CD4-positive, alpha-beta T cell (primary cell): ENCODE results near the gene PTX3. TPM values are rescaled to one million over a fixed set of nuclear protein-coding genes. Genes with fewer than 3 reads are reported as not detected.

Experiments used
- ATAC-seq: fragments of 200-7000 bp; cut with Tn5 transposase; one replicate; pipeline ENCODE4 v1.10.0; 2022; ENCODE audit warnings: mild to moderate bottlenecking; ENCODE audit not compliant: poor library complexity
- CTCF ChIA-PET: fragments of 350-600 bp; sonication (Branson Sonifier 250); formaldehyde crosslinking; loops from one replicate; lab custom pipeline; 2021; ENCODE audit warnings: antibody characterized with exemption, inconsistent platforms; lab: Charles Lee
- POLR2A ChIA-PET: fragments of 350-600 bp; sonication (Branson Sonifier 250); formaldehyde crosslinking; loops from one replicate; lab custom pipeline; 2021; ENCODE audit warnings: antibody characterized with exemption, inconsistent platforms; lab: Charles Lee
- DNase-seq, 14 experiments: peaks; one replicate each; pipeline ENCODE4 v3.0.0-alpha.2; 2013 to 2020; ENCODE audit warnings: mixed read lengths in 2 of 14
- H3K27ac ChIP-seq, 2 donors: one replicate each; pipeline versions ENCODE4 v1.5.1 to v1.7.0; 2013; ENCODE audit warnings: low read length in 2 of 2, low read depth in 1 of 2, mild to moderate bottlenecking in 1 of 2
- H3K27me3 ChIP-seq, 2 experiments: 1 replicate in 1 of 2; 2 replicates in 1 of 2; pipeline versions ENCODE4 v1.6.1 to v1.7.0; 2013; ENCODE audit warnings: low read length in 2 of 2, control low read depth in 1 of 2, mild to moderate bottlenecking in 1 of 2, moderate library complexity in 1 of 2; ENCODE audit not compliant: insufficient read depth in 2 of 2, control insufficient read depth in 1 of 2
- H3K36me3 ChIP-seq: one replicate; pipeline ENCODE4 v1.6.1; 2013; ENCODE audit warnings: low read length, control low read depth; ENCODE audit not compliant: insufficient read depth
- H3K4me1 ChIP-seq: one replicate; pipeline ENCODE4 v1.6.1; 2013; ENCODE audit warnings: low read length, control low read depth; ENCODE audit not compliant: insufficient read depth
- H3K4me3 ChIP-seq: one replicate; pipeline ENCODE4 v1.5.1; 2013; ENCODE audit warnings: mild to moderate bottlenecking, low read length, moderate library complexity
- H3K9me3 ChIP-seq, 2 experiments: 1 replicate in 1 of 2; 2 replicates in 1 of 2; pipeline versions ENCODE4 v1.6.1 to v1.7.0; 2013; ENCODE audit warnings: low read length in 2 of 2, mild to moderate bottlenecking in 2 of 2, control low read depth in 1 of 2, moderate library complexity in 1 of 2; ENCODE audit not compliant: control insufficient read depth in 1 of 2, insufficient read depth in 1 of 2
- H3K27ac Mint-ChIP-seq: one replicate; pipeline ENCODE4 v1.8.0; 2020; ENCODE audit warnings: mixed read lengths
- H3K27me3 Mint-ChIP-seq: one replicate; pipeline ENCODE4 v1.8.0; 2021; ENCODE audit warnings: mixed read lengths
- H3K36me3 Mint-ChIP-seq: one replicate; pipeline ENCODE4 v1.8.0; 2021; ENCODE audit warnings: low read depth, mixed read lengths
- H3K4me1 Mint-ChIP-seq: one replicate; pipeline ENCODE4 v1.8.0; 2021; ENCODE audit warnings: low read depth, mixed read lengths
- H3K4me3 Mint-ChIP-seq: one replicate; pipeline ENCODE4 v1.8.0; 2020; ENCODE audit warnings: mild to moderate bottlenecking, mixed read lengths
- H3K9me3 Mint-ChIP-seq: one replicate; pipeline ENCODE4 v1.8.0; 2020; ENCODE audit warnings: mixed read lengths
- intact Hi-C, 2 experiments: fragments of 100-400 bp; cut with DNase I in 1 of 2; cut with micrococcal nuclease in 1 of 2; formaldehyde crosslinking; loops; one replicate each; pipeline versions ENCODE4 v1.15.1 to v1.9.0; 2023 to 2025; cut with DNase I, micrococcal nuclease
- total RNA-seq, 174 experiments: library from RNA in 2 of 174; stranded (reverse) in 2 of 174; gene quantifications; one replicate each; pipeline ENCODE4 v1.2.3 and lab custom pipeline; 2021 to 2026
- TF ChIP-seq, protein P1 (sequence below): fragments of 200-600 bp; IDR thresholded peaks from one replicate; pipeline ENCODE4 v1.8.0; 2022; ENCODE audit warnings: antibody characterized with exemption, mild to moderate bottlenecking

PTX3 gene
- total RNA-seq, 2 experiments from 2014 or later, result 0.16 to 0.34 TPM

DNA sequence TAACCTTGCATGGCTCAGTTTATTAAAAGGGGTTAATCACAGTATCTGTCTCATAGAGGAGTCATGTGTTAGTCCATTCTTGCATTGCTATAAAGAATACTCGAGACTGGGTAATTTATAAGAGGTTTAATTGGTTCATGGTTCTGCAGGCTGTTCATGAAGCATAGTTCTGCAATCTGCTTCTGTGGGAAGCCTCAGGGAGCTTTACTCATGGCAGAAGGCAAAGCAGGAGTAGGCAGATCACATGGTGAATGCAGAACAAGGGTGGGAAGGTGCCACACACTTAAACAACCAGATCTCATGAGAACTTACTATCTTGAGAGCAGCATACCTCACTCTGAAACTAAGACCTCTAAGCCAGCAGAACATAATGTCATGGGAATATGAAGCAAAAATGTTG lies 42.2 kb upstream of the PTX3 start:
- H3K4me1 ChIP-seq, result no peaks in the 10 kb centered on the region
- Mint-ChIP-seq H3K36me3 (no peaks in the 10 kb centered on the region), H3K4me1 (no peaks in the 10 kb centered on the region), H3K27ac (no peak overlapping the region), H3K9me3 (peaks cover 12% of the 10 kb centered on the region), H3K27me3 (no peaks in the 10 kb centered on the region), H3K4me3 (no peak overlapping the region)
- no peaks in the 10 kb centered on the region for H3K9me3 ChIP-seq
- no peak overlapping the region for H3K4me3 ChIP-seq
- ChIA-PET POLR2A (no interaction called here), CTCF (no interaction called here)
- no peak for ATAC-seq
- intact Hi-C loops, result no loop called here
- H3K27me3 ChIP-seq, result peaks cover 0 to 2% of the 10 kb centered on the region in 2 experiments
- H3K36me3 ChIP-seq, result no peaks in the 10 kb centered on the region
- no peak overlapping the region for H3K27ac ChIP-seq
- no peak for DNase-seq
- TF ChIP-seq, protein P1, sequence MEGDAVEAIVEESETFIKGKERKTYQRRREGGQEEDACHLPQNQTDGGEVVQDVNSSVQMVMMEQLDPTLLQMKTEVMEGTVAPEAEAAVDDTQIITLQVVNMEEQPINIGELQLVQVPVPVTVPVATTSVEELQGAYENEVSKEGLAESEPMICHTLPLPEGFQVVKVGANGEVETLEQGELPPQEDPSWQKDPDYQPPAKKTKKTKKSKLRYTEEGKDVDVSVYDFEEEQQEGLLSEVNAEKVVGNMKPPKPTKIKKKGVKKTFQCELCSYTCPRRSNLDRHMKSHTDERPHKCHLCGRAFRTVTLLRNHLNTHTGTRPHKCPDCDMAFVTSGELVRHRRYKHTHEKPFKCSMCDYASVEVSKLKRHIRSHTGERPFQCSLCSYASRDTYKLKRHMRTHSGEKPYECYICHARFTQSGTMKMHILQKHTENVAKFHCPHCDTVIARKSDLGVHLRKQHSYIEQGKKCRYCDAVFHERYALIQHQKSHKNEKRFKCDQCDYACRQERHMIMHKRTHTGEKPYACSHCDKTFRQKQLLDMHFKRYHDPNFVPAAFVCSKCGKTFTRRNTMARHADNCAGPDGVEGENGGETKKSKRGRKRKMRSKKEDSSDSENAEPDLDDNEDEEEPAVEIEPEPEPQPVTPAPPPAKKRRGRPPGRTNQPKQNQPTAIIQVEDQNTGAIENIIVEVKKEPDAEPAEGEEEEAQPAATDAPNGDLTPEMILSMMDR, result no peak

DNA sequence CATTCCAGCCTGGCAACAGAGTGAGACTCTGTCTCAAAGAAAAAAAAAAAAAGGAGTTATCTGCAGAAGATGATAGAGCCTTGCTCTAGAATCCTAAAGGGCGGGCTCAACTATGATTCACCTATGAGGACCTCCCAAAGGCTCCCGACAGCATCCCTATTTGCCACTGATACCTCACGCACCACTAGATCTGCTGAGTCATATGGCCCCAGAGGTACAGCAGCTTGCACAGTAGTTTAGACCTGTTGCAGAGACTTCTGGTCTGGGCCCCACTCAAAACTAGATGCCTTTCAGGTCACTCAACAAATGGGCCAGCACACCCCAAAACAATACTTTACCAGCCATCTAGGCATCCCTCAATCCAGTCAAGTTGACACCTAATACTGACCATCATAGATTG lies 38.1 kb upstream of the PTX3 start:
- POLR2A ChIA-PET, result interaction anchor here (0.6 kb wide), 1 partner anchor 15 kb away, joined by 3 read pairs; no protein-coding TSS in a partner anchor
- no peak overlapping the region for H3K27ac ChIP-seq

DNA sequence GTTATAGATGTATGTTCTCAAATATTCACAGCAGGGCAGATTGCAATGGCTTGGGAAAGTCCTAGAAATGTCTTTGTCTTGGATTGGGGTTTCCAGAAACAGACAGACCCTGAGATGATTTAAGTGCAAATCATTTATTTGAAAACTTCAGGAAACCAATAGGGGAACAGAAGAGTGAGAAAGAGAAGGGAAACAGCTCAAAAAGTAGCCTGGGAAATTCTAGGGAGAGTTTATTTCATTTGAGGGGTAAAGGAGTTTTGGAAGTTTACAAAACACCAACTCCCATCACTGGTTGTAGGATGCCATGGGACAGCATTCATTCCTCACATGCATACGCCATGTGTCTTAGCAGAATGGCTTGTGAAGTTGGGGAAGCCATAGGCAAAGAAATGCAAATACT lies 32.3 kb upstream of the PTX3 start:
- ChIA-PET CTCF (no interaction called here), POLR2A (no interaction called here)
- no peak overlapping the region for H3K27ac ChIP-seq
- intact Hi-C loops, result no loop called here
- TF ChIP-seq, protein P1, result no peak
- ATAC-seq, result no peak
- no peak for DNase-seq
- no peaks in the 10 kb centered on the region for H3K9me3 ChIP-seq
- no peak overlapping the region for H3K4me3 ChIP-seq
- no peaks in the 10 kb centered on the region for H3K27me3 ChIP-seq
- no peaks in the 10 kb centered on the region for H3K36me3 Mint-ChIP-seq
- no peaks in the 10 kb centered on the region for H3K36me3 ChIP-seq
- no peaks in the 10 kb centered on the region for H3K9me3 Mint-ChIP-seq
- H3K4me3 Mint-ChIP-seq, result no peak overlapping the region
- H3K4me1 Mint-ChIP-seq, result no peaks in the 10 kb centered on the region
- H3K27me3 Mint-ChIP-seq, result no peaks in the 10 kb centered on the region
- no peak overlapping the region for H3K27ac Mint-ChIP-seq
- no peaks in the 10 kb centered on the region for H3K4me1 ChIP-seq

More for the DNA sequence above, 38.1 kb upstream of the PTX3 start:
- TF ChIP-seq, protein P1, result no peak
- peaks cover 0 to 2% of the 10 kb centered on the region in 2 experiments for H3K27me3 ChIP-seq
- Mint-ChIP-seq H3K27ac (no peak overlapping the region), H3K4me1 (no peaks in the 10 kb centered on the region), H3K4me3 (no peak overlapping the region), H3K36me3 (no peaks in the 10 kb centered on the region), H3K27me3 (no peaks in the 10 kb centered on the region), H3K9me3 (no peaks in the 10 kb centered on the region)
- CTCF ChIA-PET, result no interaction called here
- H3K4me1 ChIP-seq, result no peaks in the 10 kb centered on the region
- H3K9me3 ChIP-seq, result no peaks in the 10 kb centered on the region
- DNase-seq, result no peak
- H3K4me3 ChIP-seq, result no peak overlapping the region
- no peaks in the 10 kb centered on the region for H3K36me3 ChIP-seq
- no peak for ATAC-seq
- intact Hi-C loops, result no loop called here
